ENCODE measurements around the gene PTGES3.
"Not testable (repeated sequence)": the region's sequence is repeated elsewhere in the genome, so short reads cannot be mapped to it uniquely, and the experiment has no call there.

Gene PTGES3

GRCh38 chr12:56688129-56688845, at the start of gene PTGES3:
Gene PTGES3, minus strand, starts transcription at chr12:56688284. Its CDS starts 285 bp downstream, at chr12:56687999.
- DNase-seq (ENCODE audit: low read depth in 3 of 3, low spot score in 1 of 3): peak; percentile 95 to 97 (median 96)

- DNase-seq (ENCODE audit: low read depth in 3 of 3, low spot score in 1 of 3): no peak
These were observed 40.2 kb upstream of the PTGES3 start for GRCh38 chr12:56728139-56728861.

DNA sequence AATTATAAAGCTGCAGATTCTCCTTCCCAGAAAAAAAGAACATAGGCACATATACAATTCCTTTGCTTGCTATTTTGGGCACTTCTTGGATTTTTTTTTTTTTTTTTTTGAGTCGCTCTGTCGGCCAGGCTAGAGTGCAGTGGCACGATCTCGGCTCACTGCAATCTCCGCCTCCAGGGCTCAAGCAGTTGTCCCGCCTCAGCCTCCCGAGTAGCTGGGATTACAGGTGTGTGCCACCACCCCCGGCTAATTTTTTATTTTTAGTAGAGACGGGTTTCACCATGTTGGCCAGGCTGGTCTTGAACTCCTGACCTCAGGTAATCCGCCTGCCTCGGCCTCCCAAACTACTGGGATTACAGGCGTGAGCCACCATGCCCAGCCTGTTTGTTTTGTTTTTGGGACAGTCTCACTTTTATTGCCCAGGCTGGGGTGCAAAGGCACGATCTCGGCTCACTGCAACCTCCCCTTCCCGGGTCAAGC, 38.2 kb upstream of the PTGES3 start:
- not testable (repeated sequence) for DNase-seq (ENCODE audit: low read depth in 3 of 3, low spot score in 1 of 3)

DNA sequence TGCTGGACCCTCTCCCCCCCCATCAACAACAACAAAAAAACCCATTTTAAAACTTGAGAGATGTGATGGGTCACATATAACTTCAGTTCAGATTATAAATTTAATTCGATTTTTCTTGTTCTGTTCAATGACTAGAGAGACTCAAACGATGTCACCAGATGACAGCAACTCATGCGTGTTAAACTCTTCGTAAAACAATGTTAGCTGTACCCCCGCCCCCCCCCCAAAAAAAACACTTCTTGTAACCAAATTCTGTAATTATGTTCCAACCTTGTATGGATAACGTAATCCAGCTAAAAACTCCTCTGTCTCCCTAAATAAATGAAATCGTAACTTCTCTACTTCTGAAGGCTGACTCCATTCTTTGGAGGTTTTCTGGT, 37.6 kb upstream of the PTGES3 start:
- DNase-seq (ENCODE audit: low read depth in 3 of 3, low spot score in 1 of 3): no peak

GRCh38 chr12:56724972-56725722, 37.1 kb upstream of the PTGES3 start, which contains the start of gene NACA:
Gene NACA, minus strand, starts transcription at chr12:56725299. Its CDS starts 778 bp downstream, at chr12:56724521.
- peak; percentile 89 to 93 (median 90) for DNase-seq (ENCODE audit: low read depth in 3 of 3, low spot score in 1 of 3)

DNA sequence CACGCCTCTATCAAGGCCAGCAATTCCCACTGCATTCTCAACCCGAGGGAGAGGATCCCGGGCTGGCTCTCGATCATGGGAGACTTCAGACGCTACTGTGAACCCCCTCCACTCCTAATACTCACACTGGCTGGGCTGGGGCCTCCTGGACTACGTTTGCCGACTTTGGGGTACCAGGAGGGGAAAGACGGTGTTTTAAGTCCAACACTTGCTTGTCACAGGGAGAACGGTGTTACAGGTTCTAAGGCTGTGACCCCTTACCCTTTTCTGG, 36.6 kb upstream of the PTGES3 start:
- DNase-seq (ENCODE audit: low read depth in 3 of 3, low spot score in 1 of 3): no peak

DNA sequence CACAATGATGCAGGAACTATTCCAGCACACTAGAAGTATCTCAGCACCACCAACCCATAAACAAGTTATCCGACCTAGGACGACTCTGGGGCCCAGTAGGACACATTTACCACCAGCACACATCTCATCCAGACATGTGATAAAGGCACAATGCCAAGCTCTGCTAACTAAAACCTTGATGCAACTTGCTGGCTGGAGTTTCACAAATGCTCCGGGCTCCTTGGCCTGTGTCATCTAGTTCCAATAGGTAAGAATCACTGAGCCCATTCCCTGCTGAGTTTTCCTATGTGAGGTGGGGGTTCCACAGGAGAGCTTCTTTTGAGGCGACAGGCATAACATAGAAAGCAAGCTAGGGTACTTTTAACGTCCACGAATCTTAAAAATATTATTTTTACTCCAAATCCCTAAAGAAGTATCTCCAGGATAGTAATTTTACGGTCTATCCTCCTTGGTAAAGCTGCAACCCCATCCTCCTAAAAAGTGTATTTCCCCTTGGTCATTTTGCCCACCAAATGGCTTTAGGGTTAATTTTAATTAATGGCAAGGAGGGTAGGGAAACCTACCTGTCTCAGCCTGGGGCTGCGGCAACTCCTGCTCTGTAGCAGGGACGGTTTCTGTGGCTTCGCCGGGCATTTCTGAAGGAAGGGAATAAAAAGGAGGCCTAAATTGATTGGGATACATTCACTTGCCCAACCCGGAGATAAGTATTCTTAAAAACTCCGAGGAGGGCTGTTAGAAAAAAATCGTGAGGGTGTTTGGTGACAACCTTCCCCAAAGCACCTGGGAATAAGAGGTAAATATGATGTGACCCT, 36.0 kb upstream of the PTGES3 start:
- DNase-seq (ENCODE audit: low read depth in 3 of 3, low spot score in 1 of 3): no peak

GRCh38 chr12:56723352-56723751, 35.3 kb upstream of the PTGES3 start:
- DNase-seq (ENCODE audit: low read depth in 3 of 3, low spot score in 1 of 3): no peak

- no peak for DNase-seq (ENCODE audit: low read depth in 3 of 3, low spot score in 1 of 3)
These were observed 34.7 kb upstream of the PTGES3 start for GRCh38 chr12:56722832-56723231.

DNA sequence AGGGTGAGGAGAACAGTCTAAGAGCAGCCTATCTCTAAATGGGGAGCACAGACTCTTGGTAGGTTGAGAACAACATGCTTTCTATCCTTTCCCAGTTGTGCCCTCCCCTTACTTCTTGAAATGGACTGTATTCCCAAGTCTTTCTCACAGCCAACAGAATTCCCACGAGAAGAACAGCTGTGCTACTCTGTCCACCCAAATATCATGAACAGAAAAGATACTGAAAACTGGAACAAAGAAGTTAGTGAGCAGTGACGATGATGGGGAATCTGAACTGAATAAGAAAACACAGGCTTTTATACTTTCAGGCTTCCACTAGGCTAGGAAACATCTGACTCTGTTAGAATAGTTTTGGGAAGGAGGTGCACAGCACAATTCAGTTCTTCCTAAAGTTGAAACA, 33.6 kb upstream of the PTGES3 start:
- no peak for DNase-seq (ENCODE audit: low read depth in 3 of 3, low spot score in 1 of 3)

- no peak for DNase-seq (ENCODE audit: low read depth in 3 of 3, low spot score in 1 of 3)
These were observed 33.1 kb upstream of the PTGES3 start for GRCh38 chr12:56721216-56721615.

GRCh38 chr12:56720731-56721151, 32.7 kb upstream of the PTGES3 start:
- DNase-seq (ENCODE audit: low read depth in 3 of 3, low spot score in 1 of 3): no peak

GRCh38 chr12:56719056-56719455, 31.0 kb upstream of the PTGES3 start:
- DNase-seq (ENCODE audit: low read depth in 3 of 3, low spot score in 1 of 3): no peak

GRCh38 chr12:56718636-56719035, 30.6 kb upstream of the PTGES3 start:
- DNase-seq (ENCODE audit: low read depth in 3 of 3, low spot score in 1 of 3): no peak

- no peak for DNase-seq (ENCODE audit: low read depth in 3 of 3, low spot score in 1 of 3)
These were observed 30.1 kb upstream of the PTGES3 start for GRCh38 chr12:56718149-56718548.

DNA sequence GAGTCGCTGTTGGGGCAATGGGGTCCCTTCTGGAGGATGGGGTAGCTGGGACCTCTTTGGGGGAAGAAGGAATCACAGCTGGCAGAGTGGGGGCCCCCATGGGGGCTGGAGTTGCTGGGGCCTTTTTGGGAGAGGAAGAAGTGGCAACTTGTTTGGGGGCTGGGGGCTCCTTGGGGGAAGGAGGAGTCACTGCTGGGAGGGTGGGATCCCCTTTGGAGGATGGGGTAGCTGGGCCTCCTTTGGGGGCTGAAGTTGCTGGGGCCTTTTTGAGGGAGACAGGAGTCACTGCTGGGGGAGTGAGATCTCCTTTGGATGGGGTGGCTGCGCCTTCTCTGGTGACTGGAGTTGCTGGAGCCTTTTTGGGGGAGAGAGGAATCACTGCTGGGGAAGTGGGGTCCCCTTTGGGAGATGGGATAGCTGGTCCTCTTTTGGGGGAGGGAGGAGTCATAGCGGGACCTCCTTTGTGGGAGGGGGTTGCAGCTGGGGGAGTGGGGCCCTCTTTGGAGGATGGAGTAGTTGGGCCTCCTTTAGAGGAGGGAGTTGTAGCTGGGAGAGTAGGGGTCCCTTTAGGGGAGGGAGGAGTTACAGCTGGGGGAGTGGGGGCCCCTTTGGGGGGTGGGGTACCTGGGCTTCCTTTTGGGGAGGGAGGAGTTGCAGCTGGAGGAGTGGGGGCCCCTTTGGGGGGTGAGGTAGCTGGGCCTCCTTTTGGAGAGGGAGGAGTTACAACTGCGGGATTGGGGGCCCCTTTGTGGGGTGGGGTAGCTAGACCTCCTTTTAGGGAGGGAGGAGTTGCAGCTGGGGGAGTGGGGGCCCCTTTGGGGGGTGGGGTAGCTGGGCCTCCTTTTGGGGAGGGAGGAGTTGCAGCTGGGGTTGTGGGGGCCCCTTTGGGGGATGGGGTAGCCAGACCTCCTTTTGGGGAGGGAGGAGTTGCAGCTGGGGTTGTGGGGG, 29.1 kb upstream of the PTGES3 start:
- DNase-seq (ENCODE audit: low read depth in 3 of 3, low spot score in 1 of 3): no peak

- DNase-seq (ENCODE audit: low read depth in 3 of 3, low spot score in 1 of 3): no peak
These were observed 28.4 kb upstream of the PTGES3 start for GRCh38 chr12:56716458-56716857.

DNA sequence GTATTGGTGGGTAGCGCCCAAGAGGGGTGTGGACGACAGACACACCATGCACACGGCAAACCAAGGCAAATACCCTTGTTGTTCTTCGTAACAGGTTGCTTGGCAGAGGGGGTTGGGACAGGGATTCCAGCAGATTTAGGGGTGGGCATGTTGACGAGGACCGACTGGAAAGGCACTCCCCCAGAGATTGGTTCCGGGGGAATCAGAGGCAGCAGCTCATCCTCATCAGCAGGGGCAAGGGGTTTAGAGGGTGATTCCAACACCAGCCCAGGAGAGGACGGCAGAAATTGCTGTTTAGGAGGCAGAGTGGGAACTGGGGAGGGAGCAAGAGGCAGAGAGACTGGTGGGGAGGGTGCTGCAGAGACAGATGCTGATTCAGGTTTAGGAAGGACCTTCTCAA, 27.7 kb upstream of the PTGES3 start:
- no peak for DNase-seq (ENCODE audit: low read depth in 3 of 3, low spot score in 1 of 3)

- DNase-seq (ENCODE audit: low read depth in 3 of 3, low spot score in 1 of 3): no peak
These were observed 26.4 kb upstream of the PTGES3 start for GRCh38 chr12:56714431-56714929.

GRCh38 chr12:56713345-56713744, 25.3 kb upstream of the PTGES3 start:
- no peak for DNase-seq (ENCODE audit: low read depth in 3 of 3, low spot score in 1 of 3)
